Putamen (tissue), 1 donor: ENCODE results near the gene WASF3.

Experiments used
- DNase-seq: peaks from one replicate; pipeline ENCODE4 v3.0.0-alpha.2; 2016; ENCODE audit warnings: low spot score

Gene WASF3

DNA sequence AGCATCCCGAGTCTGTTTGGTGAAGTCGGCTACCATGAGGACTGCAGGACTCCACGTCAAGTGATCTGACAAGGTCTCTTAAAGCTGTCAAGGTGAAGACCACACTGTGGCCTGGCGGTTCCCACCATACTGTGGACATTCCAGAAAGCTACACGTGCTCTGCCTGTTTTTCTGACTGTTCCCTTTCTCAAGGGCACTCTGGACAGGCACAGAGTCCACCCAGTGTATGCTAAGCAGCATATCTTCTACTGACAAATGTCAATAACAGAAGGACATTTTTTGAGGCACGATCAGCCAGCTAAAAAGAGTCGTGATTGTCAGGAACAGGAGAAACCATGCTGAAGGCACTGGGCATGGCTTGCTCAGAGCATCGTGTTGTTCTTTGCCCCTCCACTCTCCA lies 12.8 kb upstream of the WASF3 start:
- DNase-seq: no peak

DNA sequence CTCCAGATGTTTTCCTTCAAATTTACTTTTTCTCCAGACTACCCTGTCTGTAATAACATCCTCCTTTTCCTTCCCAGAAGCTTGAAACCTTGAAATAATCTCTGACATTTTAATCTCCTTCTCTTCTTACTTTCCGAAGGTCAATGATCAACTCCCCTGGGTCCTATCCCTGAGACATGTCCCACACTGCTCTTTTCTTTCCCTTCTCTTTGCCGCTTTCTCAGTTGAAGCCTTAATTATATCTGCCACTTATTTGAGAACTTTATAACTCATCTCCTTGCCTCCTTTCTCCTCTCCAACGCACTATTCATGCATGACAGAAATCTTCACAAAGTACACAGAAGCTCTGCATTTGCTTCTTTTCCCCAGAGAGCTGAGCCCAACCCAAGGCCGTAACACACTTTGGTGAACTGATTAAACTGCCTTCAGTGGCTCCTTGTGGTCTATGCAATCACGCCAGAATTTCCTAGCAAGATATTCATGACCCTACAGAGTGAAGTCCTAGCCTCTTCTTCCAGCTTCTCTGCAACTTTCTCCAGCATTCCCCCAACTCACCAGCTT lies 9.2 kb upstream of the WASF3 start:
- DNase-seq: peak; percentile 56

DNA sequence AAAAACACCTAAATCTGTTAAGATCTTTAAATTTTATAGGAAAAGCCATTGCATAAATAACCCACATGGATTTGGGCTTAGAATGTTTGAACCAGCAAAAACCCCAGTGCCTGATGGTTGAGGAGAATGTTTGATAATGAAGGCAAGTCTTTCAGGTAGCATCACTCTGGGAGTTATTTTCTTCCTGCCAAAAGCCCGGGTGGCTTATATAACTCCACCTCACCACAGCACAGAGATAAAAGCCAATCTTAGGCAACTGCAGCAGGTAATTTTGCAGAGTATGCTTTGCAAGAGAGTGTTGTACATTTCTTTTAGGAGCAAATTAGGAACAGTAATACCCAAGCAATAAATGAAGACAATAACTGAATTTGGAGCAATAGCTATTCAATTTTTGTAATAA lies 7.8 kb upstream of the WASF3 start:
- DNase-seq: peak; percentile 68

DNA sequence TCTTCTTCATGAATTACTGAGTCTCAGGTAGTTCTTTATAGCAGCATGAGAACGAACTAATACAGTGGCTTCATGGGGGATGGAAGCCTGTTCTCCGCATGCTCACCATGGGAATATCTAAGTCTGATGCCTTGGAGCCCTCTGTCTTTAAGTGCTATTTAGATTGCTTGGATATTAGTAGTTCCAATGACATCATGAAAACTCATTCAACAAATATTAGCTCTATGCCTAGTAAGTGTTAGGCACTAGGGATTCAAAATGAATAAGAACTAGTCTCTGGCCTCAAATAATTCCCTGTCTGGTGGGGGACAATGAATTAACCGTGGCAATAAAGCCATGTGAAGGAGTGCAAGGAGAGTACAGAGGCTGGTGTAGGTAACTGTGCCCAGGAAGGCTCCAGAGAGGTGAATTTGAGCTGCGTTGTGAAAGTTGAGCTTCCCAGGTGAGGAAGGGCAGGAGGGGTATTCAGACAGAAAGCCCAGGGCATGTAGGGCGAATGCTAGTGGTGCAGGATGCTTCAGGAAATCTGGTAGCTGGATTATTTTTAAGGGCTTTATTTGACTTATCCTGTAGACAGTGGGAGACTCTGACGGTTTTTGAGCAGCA lies 6.1 kb upstream of the WASF3 start:
- no peak for DNase-seq

DNA sequence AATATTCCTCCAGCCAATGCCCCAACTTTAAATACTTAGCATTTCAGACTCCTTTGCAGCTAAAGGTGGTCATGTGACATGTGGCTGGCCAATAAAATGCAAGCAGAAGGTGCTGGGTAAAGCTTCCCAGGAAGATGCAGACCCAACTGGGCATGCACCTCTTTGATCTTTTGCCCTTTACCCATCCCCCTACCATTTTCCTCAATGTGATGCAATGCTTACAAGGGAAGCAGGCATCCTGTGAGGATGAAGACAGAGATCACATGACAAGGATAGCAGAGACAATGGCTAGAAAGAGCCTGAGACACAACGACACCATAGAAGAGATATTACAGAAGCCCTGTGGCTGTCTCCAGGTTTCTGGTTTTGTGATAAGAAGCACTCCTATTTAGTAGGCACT lies 2.1 kb upstream of the WASF3 start:
- DNase-seq: no peak

DNA sequence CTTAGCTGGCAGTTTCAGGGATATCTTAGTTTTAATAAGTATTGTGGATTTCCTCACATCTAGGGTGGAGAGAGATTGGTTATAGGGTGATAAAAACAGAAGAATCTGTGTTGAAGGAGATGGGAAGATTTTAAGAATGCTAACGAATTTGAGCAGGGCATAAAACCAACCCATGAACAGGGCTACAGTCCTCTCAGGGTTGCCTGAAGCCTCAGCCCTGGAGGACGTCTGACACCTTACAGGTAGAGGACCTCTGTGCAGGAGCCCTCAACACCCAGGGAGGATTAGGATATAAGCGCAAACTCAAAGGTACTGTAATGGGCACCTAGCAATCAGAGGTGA lies 461 bp upstream of the WASF3 start:
- DNase-seq: no peak

DNA sequence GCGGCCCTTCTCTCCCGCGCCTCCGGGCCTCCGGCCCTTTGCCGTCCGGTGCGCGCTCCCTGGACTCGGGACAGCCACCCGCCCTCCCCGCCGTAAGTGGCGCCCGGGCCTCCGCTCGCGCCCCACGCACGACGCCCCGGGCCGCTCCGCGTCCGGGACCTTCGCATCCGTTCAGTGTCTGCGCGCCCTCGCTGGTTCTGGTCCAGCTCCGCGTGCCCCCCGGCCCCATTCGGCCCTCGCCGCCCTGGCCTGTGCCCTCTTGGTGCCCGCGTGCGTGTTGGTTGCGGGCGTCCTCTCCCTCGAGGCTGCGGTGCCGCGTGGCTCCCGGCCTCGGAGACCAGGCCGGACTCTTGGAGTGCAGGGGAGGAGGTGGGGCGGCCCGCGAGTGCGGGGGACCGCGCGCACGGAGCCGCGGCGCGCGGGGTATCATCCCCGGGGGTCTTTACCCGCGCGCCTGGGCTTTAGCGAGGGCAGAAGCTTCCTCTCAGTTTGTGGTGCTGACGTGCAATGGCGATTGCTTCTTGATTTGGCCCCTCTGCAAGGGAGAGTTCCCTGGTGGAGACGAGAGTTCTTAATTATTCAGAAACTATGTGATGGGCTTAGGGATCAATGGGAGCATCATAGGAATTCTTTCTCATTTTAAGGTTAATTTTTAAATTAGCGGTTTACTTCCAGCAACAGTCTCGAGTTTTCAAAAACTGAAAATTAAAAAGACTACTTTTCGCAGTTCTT lies 757 bp downstream of the WASF3 start:
- no peak for DNase-seq

DNA sequence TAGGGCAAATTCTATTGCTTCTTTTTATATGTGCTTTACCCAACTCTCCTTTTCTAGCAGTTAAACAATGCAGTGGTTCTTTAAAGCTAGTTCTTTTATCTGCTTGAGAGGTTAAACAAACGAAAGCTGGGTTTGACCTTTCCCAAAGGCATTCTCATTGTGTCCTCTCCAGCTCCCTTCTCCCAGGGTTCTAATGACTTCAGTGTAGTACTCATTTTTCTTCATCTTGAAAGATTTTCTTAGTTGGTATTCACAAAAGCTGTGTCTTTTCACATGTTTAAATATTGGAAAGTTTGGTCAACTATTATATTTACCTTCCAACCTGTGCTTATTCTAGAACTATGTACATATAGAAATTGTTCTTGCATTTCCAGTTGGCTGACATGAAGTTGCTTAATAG lies 1.5 kb downstream of the WASF3 start:
- no peak for DNase-seq

DNA sequence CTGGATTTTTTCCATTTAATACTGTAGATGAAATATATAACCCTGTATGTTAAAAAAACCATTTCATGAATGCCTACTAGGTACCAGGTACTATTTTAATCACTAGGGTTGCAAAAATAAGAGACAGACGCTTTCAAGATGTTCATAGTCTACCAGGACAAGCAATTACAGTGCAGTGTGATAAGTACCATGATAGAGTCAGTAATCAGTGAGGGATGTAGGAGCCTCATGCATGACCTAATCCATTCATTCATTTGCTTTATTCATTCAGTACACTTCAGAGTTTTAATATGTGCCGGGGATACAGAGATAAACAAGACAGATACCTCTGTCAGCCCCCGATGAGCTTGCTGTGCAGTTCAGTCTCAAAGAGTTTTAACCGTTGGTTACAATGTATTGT lies 3.0 kb downstream of the WASF3 start:
- no peak for DNase-seq

DNA sequence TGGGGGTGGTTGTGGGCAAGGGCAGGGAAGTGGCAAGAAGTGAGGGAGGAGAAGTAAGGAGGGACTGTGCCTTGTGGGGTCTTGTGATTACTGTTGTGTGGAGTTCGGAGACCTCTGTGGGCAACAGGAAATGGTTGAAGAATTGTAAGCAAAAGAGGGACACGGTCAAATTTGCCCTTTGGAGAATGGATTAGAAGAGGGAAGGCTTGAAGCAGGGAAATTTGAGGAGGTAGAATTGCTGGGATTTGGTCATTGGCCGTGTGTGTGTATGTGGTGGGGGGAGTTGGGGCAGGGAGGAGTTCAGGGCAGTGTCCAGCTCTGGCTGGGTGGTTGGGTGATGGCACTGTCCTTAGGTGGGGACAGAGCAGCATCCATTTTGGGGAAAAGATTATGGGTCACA lies 3.6 kb downstream of the WASF3 start:
- DNase-seq: no peak

DNA sequence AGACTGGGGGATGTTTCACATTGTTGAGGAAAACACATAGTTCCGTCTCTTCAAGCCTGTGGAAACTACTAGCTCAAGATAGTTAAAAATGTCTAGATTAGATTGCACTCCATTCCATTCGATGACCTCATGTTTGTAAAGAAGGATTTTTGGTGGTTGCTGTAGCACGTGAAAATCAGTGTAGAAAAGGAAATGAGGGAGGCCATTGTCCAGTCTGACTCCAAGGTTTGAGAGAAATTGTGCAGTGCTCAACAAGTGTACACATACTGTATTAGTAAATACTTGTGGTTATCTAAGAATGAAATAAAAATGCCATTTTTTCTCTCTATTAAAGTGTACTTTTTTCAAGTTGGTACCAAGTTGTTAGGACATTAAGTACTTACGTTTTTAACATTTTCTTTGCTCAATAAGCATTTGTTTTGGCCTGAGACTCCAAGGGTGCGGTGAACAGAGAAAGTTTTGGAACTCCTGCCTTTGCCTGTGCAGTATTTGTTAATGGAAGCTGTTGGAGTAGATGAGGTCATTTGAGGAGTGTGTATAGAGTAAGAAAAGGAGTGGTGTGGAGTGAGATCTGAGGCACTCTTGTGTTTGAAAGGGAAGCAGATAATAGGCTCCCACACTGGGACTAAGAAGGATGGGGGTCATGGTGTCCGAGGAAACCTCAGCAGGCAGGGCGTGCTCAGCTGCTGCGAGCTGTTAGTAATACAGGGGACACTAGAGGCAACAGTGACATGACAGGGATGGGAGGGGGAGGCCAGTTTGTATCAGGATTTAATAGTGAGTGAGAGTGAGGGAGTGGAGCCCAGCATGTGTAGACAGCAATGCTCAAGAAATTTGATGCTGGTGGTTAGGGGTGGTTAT lies 4.4 kb downstream of the WASF3 start:
- no peak for DNase-seq

DNA sequence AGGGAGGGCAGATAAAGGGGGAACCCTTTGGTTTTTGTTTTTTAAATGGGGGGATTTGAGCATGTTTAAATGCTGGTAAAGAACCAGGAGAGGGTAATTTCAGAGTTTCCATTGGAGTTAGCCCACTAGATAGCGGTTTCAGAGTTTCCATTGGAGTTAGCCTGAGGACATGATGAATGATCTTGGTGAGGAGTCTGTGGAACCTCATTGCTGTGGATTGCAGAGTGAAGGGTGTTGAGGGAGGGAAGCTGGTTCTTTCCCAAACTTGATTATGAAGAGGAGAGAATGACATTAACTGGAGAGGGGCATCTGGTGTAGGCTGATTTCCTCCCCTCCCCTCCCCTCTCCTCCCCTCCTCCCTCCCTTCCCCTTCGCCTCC lies 5.0 kb downstream of the WASF3 start:
- no peak for DNase-seq

DNA sequence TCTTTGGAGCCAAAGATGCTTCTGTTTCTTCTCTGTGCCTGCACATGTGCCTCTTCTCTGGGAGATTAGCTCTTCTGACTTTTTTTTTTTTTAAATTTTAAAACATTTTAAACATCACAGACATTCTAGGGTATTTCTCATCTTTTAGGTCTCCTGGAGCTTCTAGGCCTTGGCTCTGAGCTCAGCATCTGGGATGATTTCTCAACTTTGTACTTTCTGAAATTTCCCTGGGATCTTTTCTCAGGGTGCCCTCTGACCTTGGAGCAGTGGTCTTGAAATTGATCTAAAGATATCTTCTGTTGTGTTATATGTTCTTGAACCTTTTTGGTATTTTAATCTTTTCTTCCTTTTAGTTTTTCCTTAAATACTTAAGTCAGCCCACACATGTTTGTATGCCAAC lies 6.2 kb downstream of the WASF3 start:
- DNase-seq: no peak

DNA sequence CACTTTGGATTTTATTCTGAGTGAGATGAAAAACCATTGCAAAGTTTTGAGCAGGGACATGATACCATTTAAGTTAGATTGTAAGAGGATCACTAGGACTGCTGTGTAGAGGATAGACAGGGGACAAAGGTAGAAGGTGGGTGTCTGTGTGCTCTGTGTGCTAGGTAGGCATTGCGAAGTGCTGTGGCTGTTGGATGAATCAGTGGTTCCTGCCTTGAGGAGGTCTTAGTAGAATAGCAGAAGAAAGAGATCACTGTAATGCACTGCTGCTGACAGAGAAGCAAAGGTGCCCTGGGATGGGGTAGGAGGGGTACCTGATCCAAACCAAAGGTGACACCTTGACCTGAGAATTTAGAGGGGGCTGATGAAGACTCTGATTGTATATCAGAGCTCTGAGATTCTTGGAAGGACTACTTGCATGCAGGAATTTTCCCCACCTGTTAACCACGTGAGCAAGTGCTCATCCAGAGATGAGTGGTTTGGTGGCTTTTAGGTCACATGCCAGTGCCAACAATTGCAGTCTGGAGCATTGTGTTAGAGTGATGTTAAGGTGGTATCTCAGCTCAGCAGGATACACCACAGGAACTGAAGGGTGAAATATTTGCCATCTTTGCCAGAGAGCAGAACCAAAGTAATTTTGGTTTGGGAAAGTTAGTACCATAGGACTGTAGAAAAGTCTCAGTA lies 10.8 kb downstream of the WASF3 start:
- no peak for DNase-seq

DNA sequence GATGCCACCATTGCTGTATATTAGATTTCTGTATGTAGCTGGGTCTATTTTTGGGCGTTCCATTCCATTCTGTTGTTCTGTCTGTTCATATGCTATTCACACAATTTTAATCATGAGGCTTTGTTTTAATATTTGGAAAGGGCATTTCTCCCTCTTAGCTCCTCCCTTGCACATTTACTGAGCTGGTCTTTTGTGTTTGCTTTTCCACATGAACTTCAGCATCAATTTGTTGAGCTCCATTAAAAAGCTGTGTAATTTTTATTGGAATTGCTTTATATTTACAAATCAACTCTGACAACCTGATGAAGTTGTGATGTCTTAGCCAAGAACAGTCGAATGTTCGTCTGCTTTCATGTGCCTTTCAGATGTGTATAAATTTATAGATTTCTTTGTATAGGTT lies 14.0 kb downstream of the WASF3 start:
- no peak for DNase-seq

DNA sequence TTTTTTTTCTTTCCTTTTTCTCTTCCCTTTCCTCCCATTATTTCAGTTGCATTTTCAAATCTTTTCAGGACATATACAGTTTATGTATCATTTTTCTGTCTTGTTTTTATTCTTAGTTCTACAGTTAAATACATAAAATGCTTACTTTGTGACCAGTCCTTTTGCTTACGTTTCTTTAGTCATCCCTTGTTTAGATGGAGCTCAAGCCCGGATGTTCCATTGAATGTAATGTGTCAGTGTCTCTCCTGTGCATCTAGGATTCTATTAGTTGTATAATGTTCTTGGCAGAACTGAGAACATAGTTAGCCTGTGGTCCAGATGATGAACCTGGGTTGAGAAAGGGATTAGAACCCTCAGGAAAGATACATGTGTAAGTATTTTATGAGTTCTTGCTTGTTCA lies 17.8 kb downstream of the WASF3 start:
- no peak for DNase-seq

DNA sequence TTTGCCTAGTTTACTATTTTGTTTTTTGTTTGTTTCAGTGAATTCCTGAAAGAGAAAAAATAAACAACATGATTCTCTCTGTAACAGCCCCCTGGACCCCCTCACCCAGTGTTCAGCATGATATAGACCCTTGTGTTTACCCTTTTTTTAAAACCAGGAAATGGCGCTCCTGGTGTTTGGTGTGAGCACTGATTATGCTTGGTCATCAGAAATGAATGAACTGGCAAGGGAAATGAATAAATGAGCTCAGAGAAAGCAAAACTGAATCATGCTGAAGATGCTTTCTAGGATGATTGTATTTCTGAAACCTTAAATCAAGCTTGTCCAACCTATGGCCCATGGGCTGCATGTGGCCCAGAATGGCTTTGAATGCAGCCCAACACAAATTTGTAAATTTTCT lies 22.1 kb downstream of the WASF3 start:
- DNase-seq: no peak

DNA sequence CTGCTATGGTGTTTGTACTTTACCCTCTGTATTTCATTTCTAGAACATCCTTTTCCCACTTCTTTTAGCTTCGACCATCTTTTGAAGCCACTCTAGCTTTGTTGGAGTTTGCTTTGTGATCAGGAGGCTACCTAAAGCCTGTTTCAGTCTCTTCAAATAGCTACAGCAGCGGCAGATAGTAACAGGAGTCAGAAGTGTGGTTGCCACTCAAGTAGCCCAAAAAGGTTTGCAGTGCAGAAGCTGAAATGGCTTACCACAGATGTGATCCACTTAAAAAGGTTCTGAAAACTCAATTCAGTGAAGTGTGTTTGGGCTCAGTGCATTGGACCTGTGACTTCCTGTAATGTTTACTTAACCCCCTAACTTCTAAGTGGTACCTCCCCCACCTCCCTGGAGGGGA lies 26.2 kb downstream of the WASF3 start:
- no peak for DNase-seq

DNA sequence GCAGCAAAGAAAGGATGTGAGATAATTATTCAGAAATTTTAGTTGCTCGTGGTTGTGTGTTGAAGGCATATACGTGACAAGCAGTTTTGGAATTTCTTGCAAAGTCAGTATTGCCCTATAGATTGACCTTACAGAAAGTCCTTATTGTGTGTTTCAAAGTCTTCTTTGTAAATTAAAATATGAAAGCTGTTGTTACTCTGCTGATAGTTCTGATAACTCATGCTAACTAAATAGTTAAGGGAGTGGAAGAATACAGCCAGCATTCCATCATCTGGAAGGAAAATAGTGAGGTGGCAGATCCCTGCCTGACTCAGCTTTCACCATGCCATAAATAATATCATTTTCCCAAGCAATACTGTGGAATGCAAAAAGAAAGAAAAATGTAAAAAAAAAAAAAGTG lies 27.2 kb downstream of the WASF3 start:
- DNase-seq: no peak

DNA sequence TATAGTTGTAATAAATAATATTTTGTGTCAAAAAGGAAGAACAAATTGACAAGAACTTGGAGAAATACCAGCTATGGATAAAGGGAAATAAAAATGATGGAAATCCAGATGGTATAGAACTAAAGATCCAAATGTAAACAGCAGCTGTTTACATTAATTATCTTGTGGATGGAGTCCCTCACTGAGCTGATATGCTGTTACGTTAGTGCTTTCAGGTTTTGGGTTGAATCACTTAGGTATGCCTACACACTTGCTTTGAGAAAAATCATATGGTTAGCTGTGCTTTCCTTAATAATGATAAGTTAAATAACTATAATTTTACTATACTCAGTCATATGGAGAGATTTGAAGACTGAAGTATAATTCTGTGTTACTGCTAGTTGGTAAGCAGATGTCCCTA lies 27.7 kb downstream of the WASF3 start:
- DNase-seq: no peak

DNA sequence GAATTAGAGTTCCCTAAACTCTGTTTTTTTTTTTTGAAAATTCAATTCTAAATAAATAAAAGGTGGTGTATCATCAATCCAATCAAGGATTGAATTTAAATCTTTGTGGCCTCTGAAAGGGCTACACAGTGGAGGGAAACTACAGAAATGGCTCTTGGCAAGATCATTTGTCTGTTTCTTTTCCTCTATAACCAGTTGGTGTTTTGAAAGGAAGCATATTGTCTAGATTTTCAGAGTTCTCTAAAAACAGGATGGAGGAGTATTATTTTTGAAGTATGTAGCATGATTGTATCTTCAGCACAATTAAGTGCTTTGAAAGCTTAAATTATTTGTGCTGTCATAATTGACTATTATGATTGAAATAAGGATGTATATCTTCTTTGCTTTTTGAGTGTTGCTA lies 29.8 kb downstream of the WASF3 start:
- DNase-seq: no peak

DNA sequence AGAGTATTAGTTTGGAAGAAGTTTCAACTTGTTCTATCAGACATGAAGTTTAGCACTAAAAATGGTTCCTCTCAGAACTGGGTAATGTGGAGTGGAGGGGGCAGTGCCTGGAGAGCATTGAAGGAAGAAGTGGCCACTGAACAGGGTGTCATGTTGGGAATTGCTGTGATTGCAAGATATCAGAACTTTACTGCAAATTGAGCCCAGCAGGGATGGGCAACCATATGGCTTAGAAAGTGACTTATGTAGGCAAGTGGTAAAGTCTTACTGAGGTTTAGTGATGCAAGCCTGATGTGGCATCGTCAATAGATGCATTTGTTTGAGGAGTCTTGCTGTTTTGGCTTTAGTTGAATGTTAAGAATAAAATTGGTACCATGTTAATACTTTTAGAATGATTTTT lies 31.7 kb downstream of the WASF3 start:
- no peak for DNase-seq

DNA sequence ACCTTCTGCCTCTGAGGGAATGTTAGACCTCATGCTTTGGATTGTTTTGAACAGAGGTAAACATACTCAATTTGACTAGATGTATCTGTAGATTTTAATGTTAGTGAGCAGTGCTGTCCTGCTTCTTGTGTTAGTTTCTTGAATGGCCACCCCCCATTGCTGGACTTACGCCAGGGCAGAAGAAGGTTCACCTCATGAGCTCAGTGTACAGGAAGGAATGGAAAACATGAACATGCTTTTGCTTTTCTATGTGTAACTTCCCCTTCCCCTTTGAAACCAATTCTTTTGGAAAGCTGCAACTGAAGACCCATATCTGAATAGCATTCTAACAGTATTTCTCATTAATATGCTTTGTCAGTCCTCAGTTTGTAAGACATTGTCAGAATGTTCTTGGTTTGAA lies 32.3 kb downstream of the WASF3 start:
- no peak for DNase-seq
